GM20000 (cell line): ENCODE measurements around the gene ZNF771.

ENCODE experiments used
- DNase-seq: peaks from one replicate; pipeline ENCODE4 v3.0.0; 2012; ENCODE audit warnings: low spot score
- CTCF ChIP-seq: IDR thresholded peaks from 2 replicates; pipeline ENCODE4 v1.5.1; 2012; ENCODE audit warnings: mild to moderate bottlenecking, control low read depth; ENCODE audit errors: extremely low read depth, missing control alignments

Gene ZNF771

GRCh38 chr16:30380803-30381208 lies 26.6 kb upstream of the ZNF771 start:
- no peak for DNase-seq
- no peak for TF ChIP-seq CTCF

- DNase-seq = no peak
- no peak for TF ChIP-seq CTCF
Measured at GRCh38 chr16:30381291-30382041, 25.9 kb upstream of the ZNF771 start.

- DNase-seq = peak; percentile 76
- no peak for TF ChIP-seq CTCF
Measured at GRCh38 chr16:30382111-30382881, 25.1 kb upstream of the ZNF771 start, which contains the start of gene SEPTIN1. Gene SEPTIN1 (minus strand): TSS chr16:30382561. CDS start chr16:30382542, 19 bp downstream.

- no peak for TF ChIP-seq CTCF
- no peak for DNase-seq
Measured at GRCh38 chr16:30383521-30383920, 23.9 kb upstream of the ZNF771 start.

GRCh38 chr16:30394592-30395154 lies 12.7 kb upstream of the ZNF771 start:
- no peak for TF ChIP-seq CTCF
- DNase-seq = no peak

- peak; percentile 26 for TF ChIP-seq CTCF
- DNase-seq = peak; percentile 89
Measured at GRCh38 chr16:30395155-30395991, 12.0 kb upstream of the ZNF771 start, which contains the start of gene ZNF48. Gene ZNF48 (plus strand): TSS chr16:30395420. CDS start chr16:30395795, 375 bp downstream.
